SK-N-SH treated with all-trans-retinoic acid at 6 μM for 48 hours (cell line): ENCODE results near the gene FCHSD2.

ENCODE experiments used
- ISL1 ChIP-seq: fragments of 250-450 bp; sonication (Bioruptor Pico); IDR thresholded peaks from 2 replicates; pipeline ENCODE4 v2.1.2; 2022; ENCODE audit warnings: mild to moderate bottlenecking, moderate library complexity
- PPARA ChIP-seq: fragments of 250-450 bp; sonication (Bioruptor Pico); IDR thresholded peaks from 2 replicates; pipeline ENCODE4 v1.5.0; 2020; ENCODE audit warnings: mild to moderate bottlenecking, borderline replicate concordance
- TCF4 ChIP-seq: fragments of 250-450 bp; sonication (Bioruptor Pico); IDR thresholded peaks from 2 replicates; pipeline ENCODE4 v1.8.0; 2021; ENCODE audit warnings: mild to moderate bottlenecking, moderate library complexity, borderline replicate concordance
- ZC3H10 ChIP-seq: fragments of 250-450 bp; sonication (Bioruptor Pico); IDR thresholded peaks from 2 replicates; pipeline ENCODE4 v1.5.1; 2021; ENCODE audit warnings: mild to moderate bottlenecking, moderate library complexity
- ZFP3 ChIP-seq: fragments of 250-450 bp; sonication (Bioruptor Pico); IDR thresholded peaks from 2 replicates; pipeline ENCODE4 v1.5.0; 2020; ENCODE audit warnings: mild to moderate bottlenecking, moderate library complexity
- TF ChIP-seq, protein P1 (sequence below): fragments of 250-450 bp; sonication (Bioruptor Pico); IDR thresholded peaks from 2 replicates; pipeline ENCODE4 v1.8.0; 2020; ENCODE audit warnings: mild to moderate bottlenecking, moderate library complexity, borderline replicate concordance

DNA sequence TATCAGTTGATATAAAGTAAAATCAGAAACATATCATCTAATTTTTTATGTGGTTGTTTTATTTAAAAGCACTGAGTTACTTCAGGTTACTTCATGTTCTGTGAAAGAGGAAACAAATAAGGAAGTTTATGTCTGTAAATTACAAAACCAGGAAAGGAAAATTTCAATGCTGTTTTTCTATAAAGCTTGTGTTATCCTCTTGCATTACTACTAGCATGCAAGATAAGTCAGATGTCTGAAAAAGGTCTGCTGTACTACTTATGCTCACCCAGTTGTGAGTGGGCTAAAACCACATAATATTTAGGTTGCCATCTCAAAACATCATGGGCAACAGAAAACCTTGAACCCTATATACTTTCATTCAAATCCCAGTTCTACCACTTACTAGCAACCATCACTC is 206.4 kb downstream of the FCHSD2 start:
- TF ChIP-seq PPARA (CRISPR knock-in tag) (no peak), ISL1 (CRISPR knock-in tag) (no peak), ZFP3 (CRISPR knock-in tag) (no peak), ZC3H10 (CRISPR knock-in tag) (no peak), TCF4 (CRISPR knock-in tag) (no peak)
- TF ChIP-seq, protein P1, sequence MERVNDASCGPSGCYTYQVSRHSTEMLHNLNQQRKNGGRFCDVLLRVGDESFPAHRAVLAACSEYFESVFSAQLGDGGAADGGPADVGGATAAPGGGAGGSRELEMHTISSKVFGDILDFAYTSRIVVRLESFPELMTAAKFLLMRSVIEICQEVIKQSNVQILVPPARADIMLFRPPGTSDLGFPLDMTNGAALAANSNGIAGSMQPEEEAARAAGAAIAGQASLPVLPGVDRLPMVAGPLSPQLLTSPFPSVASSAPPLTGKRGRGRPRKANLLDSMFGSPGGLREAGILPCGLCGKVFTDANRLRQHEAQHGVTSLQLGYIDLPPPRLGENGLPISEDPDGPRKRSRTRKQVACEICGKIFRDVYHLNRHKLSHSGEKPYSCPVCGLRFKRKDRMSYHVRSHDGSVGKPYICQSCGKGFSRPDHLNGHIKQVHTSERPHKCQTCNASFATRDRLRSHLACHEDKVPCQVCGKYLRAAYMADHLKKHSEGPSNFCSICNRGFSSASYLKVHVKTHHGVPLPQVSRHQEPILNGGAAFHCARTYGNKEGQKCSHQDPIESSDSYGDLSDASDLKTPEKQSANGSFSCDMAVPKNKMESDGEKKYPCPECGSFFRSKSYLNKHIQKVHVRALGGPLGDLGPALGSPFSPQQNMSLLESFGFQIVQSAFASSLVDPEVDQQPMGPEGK = no peak
